ENCODE data around the gene PTCD1. TPM values are rescaled to one million over a fixed set of nuclear protein-coding genes. Genes with fewer than 3 reads are reported as not detected.

The PTCD1 gene
- total RNA-seq, 1 donor from 2014 or later = 6.1 TPM

GRCh38 chr7:99407872-99408378 is 30.7 kb downstream of the PTCD1 start:
- Histone ChIP-seq H3K4me3 (peak overlapping the region; percentile 94 to 99), H3K27me3 (no peaks in the 10 kb centered on the region), H3K27ac (peak overlapping the region; percentile 93), H3K4me1 (peaks cover 58% of the 10 kb centered on the region), H3K36me3 (peaks cover 8 to 35% of the 10 kb centered on the region in 2 donors), H3K9me3 (no peaks in the 10 kb centered on the region)
- intact Hi-C loops (cut with DNase I) = loop anchor here (10.0 kb wide), 1 partner anchor 263 kb away; the partner anchor contains the start of gene SMURF1
- TF ChIP-seq POLR2A (IDR thresholded peaks at IDR 0.05) (no peak), CTCF (IDR thresholded peaks at IDR 0.05) (no peak), POLR2AphosphoS5 (IDR thresholded peaks at IDR 0.05; ENCODE audit: insufficient read depth in 1 of 2, low read depth in 1 of 2) (no peak)
- no peak for DNase-seq (ENCODE audit: extremely low spot score in 2 of 2)

GRCh38 chr7:99406557-99406956 is 32.0 kb downstream of the PTCD1 start:
- Histone ChIP-seq H3K9me3 (no peaks in the 10 kb centered on the region), H3K27me3 (no peaks in the 10 kb centered on the region), H3K4me1 (peaks cover 58% of the 10 kb centered on the region), H3K27ac (no peak overlapping the region), H3K4me3 (peak overlapping the region in 1 of 2 donors; percentile 94), H3K36me3 (peaks cover 8 to 35% of the 10 kb centered on the region in 2 donors)
- TF ChIP-seq CTCF (IDR thresholded peaks at IDR 0.05) = no peak
- TF ChIP-seq POLR2AphosphoS5 (IDR thresholded peaks at IDR 0.05; ENCODE audit: insufficient read depth in 1 of 2, low read depth in 1 of 2) = no peak
- no peak for TF ChIP-seq POLR2A (IDR thresholded peaks at IDR 0.05)
- DNase-seq (ENCODE audit: extremely low spot score in 2 of 2) = no peak
- intact Hi-C loops (cut with DNase I) = loop anchor here (10.0 kb wide), 1 partner anchor 262 kb away; the partner anchor contains the start of gene SMURF1

- Histone ChIP-seq H3K27ac (no peak overlapping the region), H3K4me3 (no peak overlapping the region), H3K4me1 (peaks cover 46% of the 10 kb centered on the region), H3K36me3 (peaks cover 0 to 39% of the 10 kb centered on the region in 2 donors), H3K9me3 (no peaks in the 10 kb centered on the region), H3K27me3 (no peaks in the 10 kb centered on the region)
- intact Hi-C loops (cut with DNase I) = loop anchor here (10.0 kb wide), 1 partner anchor 260 kb away; the partner anchor contains the start of gene SMURF1
- DNase-seq (ENCODE audit: extremely low spot score in 2 of 2) = no peak
- TF ChIP-seq POLR2A (IDR thresholded peaks at IDR 0.05) (no peak), POLR2AphosphoS5 (IDR thresholded peaks at IDR 0.05; ENCODE audit: insufficient read depth in 1 of 2, low read depth in 1 of 2) (no peak), CTCF (IDR thresholded peaks at IDR 0.05) (no peak)
Observed at GRCh38 chr7:99404977-99405320, 33.6 kb downstream of the PTCD1 start.

GRCh38 chr7:99404235-99404976 is 34.2 kb downstream of the PTCD1 start:
- H3K27me3 ChIP-seq = no peaks in the 10 kb centered on the region
- peaks cover 0 to 45% of the 10 kb centered on the region in 2 donors for H3K36me3 ChIP-seq
- no peak for DNase-seq (ENCODE audit: extremely low spot score in 2 of 2)
- peaks cover 41% of the 10 kb centered on the region for H3K4me1 ChIP-seq
- TF ChIP-seq CTCF (IDR thresholded peaks at IDR 0.05) (no peak), POLR2A (IDR thresholded peaks at IDR 0.05) (no peak), POLR2AphosphoS5 (IDR thresholded peaks at IDR 0.05; ENCODE audit: insufficient read depth in 1 of 2, low read depth in 1 of 2) (no peak)
- no peaks in the 10 kb centered on the region for H3K9me3 ChIP-seq
- H3K27ac ChIP-seq = no peak overlapping the region
- no peak overlapping the region for H3K4me3 ChIP-seq
- intact Hi-C loops (cut with DNase I) = loop anchor here (10.0 kb wide), 1 partner anchor 260 kb away; the partner anchor contains the start of gene SMURF1

- TF ChIP-seq POLR2AphosphoS5 (IDR thresholded peaks at IDR 0.05; ENCODE audit: insufficient read depth in 1 of 2, low read depth in 1 of 2) = no peak
- no peak for TF ChIP-seq CTCF (IDR thresholded peaks at IDR 0.05)
- no peak for TF ChIP-seq POLR2A (IDR thresholded peaks at IDR 0.05)
- intact Hi-C loops (cut with DNase I) = loop anchor here (10.0 kb wide), 1 partner anchor 259 kb away; the partner anchor contains the start of gene SMURF1
- Histone ChIP-seq H3K9me3 (no peaks in the 10 kb centered on the region), H3K4me1 (peaks cover 39% of the 10 kb centered on the region), H3K27ac (no peak overlapping the region), H3K36me3 (peaks cover 0 to 51% of the 10 kb centered on the region in 2 donors), H3K4me3 (no peak overlapping the region), H3K27me3 (no peaks in the 10 kb centered on the region)
- no peak for DNase-seq (ENCODE audit: extremely low spot score in 2 of 2)
Observed at GRCh38 chr7:99403764-99404163, 34.8 kb downstream of the PTCD1 start.

All from vagina (tissue), 2 donors.